ENCODE data around the gene KCNN3.

Gene KCNN3

GRCh38 chr1:154767315-154768240 lies 102.5 kb downstream of the KCNN3 start:
- no peak for DNase-seq

- DNase-seq, result peak; percentile 48
Measured at GRCh38 chr1:154765970-154766369, 104.1 kb downstream of the KCNN3 start.

GRCh38 chr1:154764773-154765172 lies 105.3 kb downstream of the KCNN3 start:
- DNase-seq, result no peak

GRCh38 chr1:154764181-154764580 lies 105.9 kb downstream of the KCNN3 start:
- DNase-seq, result no peak

- peak; percentile 28 for DNase-seq
Measured at GRCh38 chr1:154760469-154760933, 109.6 kb downstream of the KCNN3 start.

GRCh38 chr1:154759793-154760192 lies 110.3 kb downstream of the KCNN3 start:
- DNase-seq, result no peak

GRCh38 chr1:154759196-154759595 lies 110.9 kb downstream of the KCNN3 start:
- DNase-seq, result no peak

- DNase-seq, result no peak
Measured at GRCh38 chr1:154758346-154758745, 111.7 kb downstream of the KCNN3 start.

- DNase-seq, result no peak
Measured at GRCh38 chr1:154756793-154757548, 113.1 kb downstream of the KCNN3 start.

GRCh38 chr1:154755858-154756730 lies 114.0 kb downstream of the KCNN3 start:
- no peak for DNase-seq

- DNase-seq, result no peak
Measured at GRCh38 chr1:154753426-154753825, 116.7 kb downstream of the KCNN3 start.

GRCh38 chr1:154752273-154753030 lies 117.6 kb downstream of the KCNN3 start:
- peak; percentile 22 for DNase-seq

GRCh38 chr1:154751690-154752089 lies 118.4 kb downstream of the KCNN3 start:
- no peak for DNase-seq

- DNase-seq, result no peak
Measured at GRCh38 chr1:154750681-154751665, 119.1 kb downstream of the KCNN3 start.

GRCh38 chr1:154749078-154749760 lies 120.9 kb downstream of the KCNN3 start:
- peak; percentile 47 for DNase-seq

GRCh38 chr1:154748405-154748775 lies 121.7 kb downstream of the KCNN3 start:
- DNase-seq, result no peak

GRCh38 chr1:154747740-154748404 lies 122.2 kb downstream of the KCNN3 start:
- no peak for DNase-seq

GRCh38 chr1:154747380-154747739 lies 122.7 kb downstream of the KCNN3 start:
- no peak for DNase-seq

GRCh38 chr1:154746622-154747299 lies 123.3 kb downstream of the KCNN3 start:
- no peak for DNase-seq

Measured in hematopoietic multipotent progenitor cell treated with erythropoietin and hydrocortisone succinate and interleukin-3 and kit ligand, for 8 days (in vitro differentiated cells).